ENCODE data around the gene TGFBR3.
"Not testable (repeated sequence)": the region's sequence is repeated elsewhere in the genome, so short reads cannot be mapped to it uniquely, and the experiment has no call there.

TGFBR3 gene

GRCh38 chr1:91881280-91881679, 4.7 kb downstream of the TGFBR3 start:
- DNase-seq, result no peak

- DNase-seq, result no peak
Measured at GRCh38 chr1:91879733-91880132, 6.2 kb downstream of the TGFBR3 start.

- peak; percentile 77 for DNase-seq
Measured at GRCh38 chr1:91877574-91878208, 8.3 kb downstream of the TGFBR3 start.

GRCh38 chr1:91876781-91877573, 9.0 kb downstream of the TGFBR3 start:
- peak; percentile 28 for DNase-seq

- DNase-seq, result peak; percentile 81
Measured at GRCh38 chr1:91876040-91876470, 9.9 kb downstream of the TGFBR3 start.

GRCh38 chr1:91874167-91874566, 11.8 kb downstream of the TGFBR3 start:
- DNase-seq, result no peak

GRCh38 chr1:91872559-91873081, 13.3 kb downstream of the TGFBR3 start:
- DNase-seq, result peak; percentile 75

- no peak for DNase-seq
Measured at GRCh38 chr1:91872000-91872399, 14.0 kb downstream of the TGFBR3 start.

- no peak for DNase-seq
Measured at GRCh38 chr1:91870322-91870721, 15.6 kb downstream of the TGFBR3 start.

- no peak for DNase-seq
Measured at GRCh38 chr1:91866425-91866824, 19.5 kb downstream of the TGFBR3 start.

- DNase-seq, result no peak
Measured at GRCh38 chr1:91864017-91864700, 21.8 kb downstream of the TGFBR3 start.

- DNase-seq, result no peak
Measured at GRCh38 chr1:91863498-91863897, 22.5 kb downstream of the TGFBR3 start.

- DNase-seq, result no peak
Measured at GRCh38 chr1:91862120-91862519, 23.8 kb downstream of the TGFBR3 start.

GRCh38 chr1:91857557-91858239, 28.3 kb downstream of the TGFBR3 start:
- DNase-seq, result no peak

- no peak for DNase-seq
Measured at GRCh38 chr1:91856996-91857395, 29.0 kb downstream of the TGFBR3 start.

- DNase-seq, result no peak
Measured at GRCh38 chr1:91854852-91855534, 31.0 kb downstream of the TGFBR3 start.

GRCh38 chr1:91853397-91853796, 32.6 kb downstream of the TGFBR3 start:
- DNase-seq, result no peak

- DNase-seq, result not testable (repeated sequence)
Measured at GRCh38 chr1:91852011-91852410, 33.9 kb downstream of the TGFBR3 start.

GRCh38 chr1:91851130-91852010, 34.6 kb downstream of the TGFBR3 start:
- DNase-seq, result no peak

- no peak for DNase-seq
Measured at GRCh38 chr1:91850708-91851107, 35.2 kb downstream of the TGFBR3 start.

GRCh38 chr1:91847851-91848250, 38.1 kb downstream of the TGFBR3 start:
- DNase-seq, result no peak
